ENCODE measurements around the gene VAV1. TPM values are rescaled to one million over a fixed set of nuclear protein-coding genes. Genes with fewer than 3 reads are reported as not detected.
"Not testable (repeated sequence)": the region's sequence is repeated elsewhere in the genome, so short reads cannot be mapped to it uniquely, and the experiment has no call there.

Gene VAV1
- total RNA-seq, 2 donors from 2014 or later, result 111 to 114 TPM

- DNase-seq (no peak), ATAC-seq (replicated peaks in 1 of 2) (no peak)
- H3K36me3 Mint-ChIP-seq (ENCODE audit: insufficient read depth in 2 of 2), result no peaks in the 10 kb centered on the region
- peak overlapping the region; percentile 76 for H3K27ac Mint-ChIP-seq
- peaks cover 0 to 2% of the 10 kb centered on the region in 2 donors for H3K9me3 Mint-ChIP-seq
- H3K4me1 Mint-ChIP-seq (ENCODE audit: low read depth), result peaks cover 36% of the 10 kb centered on the region
- no peak overlapping the region for H3K4me3 Mint-ChIP-seq
- no peaks in the 10 kb centered on the region for H3K27me3 Mint-ChIP-seq (ENCODE audit: low read depth)
Measured at GRCh38 chr19:6866741-6867151, 94.2 kb downstream of the VAV1 start.

DNA sequence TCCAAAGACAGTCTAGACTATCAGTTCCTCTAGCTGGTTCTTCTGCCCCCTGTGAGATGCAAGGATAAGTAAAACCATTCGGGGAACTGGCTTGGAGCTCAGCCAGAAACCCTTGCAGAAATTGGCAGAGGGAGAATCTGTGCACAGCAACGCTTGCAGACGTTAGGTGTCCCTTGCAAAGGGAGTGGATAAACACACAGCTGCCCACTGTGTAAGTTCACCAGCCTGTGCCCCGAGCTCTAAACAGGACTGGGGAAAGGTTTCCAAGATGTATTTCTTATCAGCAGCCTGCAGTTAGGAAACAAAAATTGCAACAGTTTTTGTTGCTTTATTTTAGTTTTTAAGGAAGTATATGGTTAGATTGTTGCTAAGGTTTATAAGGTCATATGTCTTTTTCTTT is 95.8 kb downstream of the VAV1 start:
- DNase-seq (no peak), ATAC-seq (replicated peaks in 1 of 2) (no peak)
- Mint-ChIP-seq H3K4me3 (no peak overlapping the region), H3K36me3 (ENCODE audit: insufficient read depth in 2 of 2) (no peaks in the 10 kb centered on the region), H3K27ac (no peak overlapping the region), H3K9me3 (peaks cover 0 to 3% of the 10 kb centered on the region in 2 donors), H3K4me1 (ENCODE audit: low read depth) (peaks cover 23% of the 10 kb centered on the region), H3K27me3 (ENCODE audit: low read depth) (no peaks in the 10 kb centered on the region)

GRCh38 chr19:6869151-6869882 is 96.8 kb downstream of the VAV1 start:
- not testable (repeated sequence) for H3K27ac Mint-ChIP-seq; H3K36me3 Mint-ChIP-seq (ENCODE audit: insufficient read depth in 2 of 2); H3K27me3 Mint-ChIP-seq (ENCODE audit: low read depth); H3K9me3 Mint-ChIP-seq; ATAC-seq (replicated peaks in 1 of 2); H3K4me3 Mint-ChIP-seq; DNase-seq
- H3K4me1 Mint-ChIP-seq (ENCODE audit: low read depth), result peaks cover 17% of the 10 kb centered on the region

GRCh38 chr19:6873708-6874431 is 101.4 kb downstream of the VAV1 start:
- Mint-ChIP-seq H3K9me3 (peaks cover 0 to 3% of the 10 kb centered on the region in 2 donors), H3K27me3 (ENCODE audit: low read depth) (no peaks in the 10 kb centered on the region)

DNA sequence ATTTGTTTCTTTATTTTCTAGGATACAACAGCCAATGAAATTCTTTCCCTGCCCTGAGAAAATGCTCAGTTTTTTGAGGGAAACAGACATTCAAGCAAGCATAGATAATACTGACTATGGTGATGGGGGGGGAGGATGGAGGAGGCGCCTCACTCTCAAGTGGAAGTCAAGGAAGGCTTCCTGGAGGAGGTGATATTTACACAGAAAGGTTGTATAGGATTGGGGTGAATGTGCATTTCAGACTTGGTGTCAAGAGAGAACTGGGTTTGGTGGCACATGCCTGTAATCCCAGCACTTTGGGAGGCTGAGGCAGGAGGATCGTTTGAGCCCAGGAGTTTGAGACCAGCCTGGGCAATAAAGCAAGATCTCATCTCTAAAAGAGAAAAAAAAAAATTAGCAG is 102.7 kb downstream of the VAV1 start:
- ATAC-seq (replicated peaks in 1 of 2), result no peak
- H3K9me3 Mint-ChIP-seq, result peaks cover 1 to 5% of the 10 kb centered on the region in 2 donors
- no peak overlapping the region for H3K4me3 Mint-ChIP-seq
- H3K27me3 Mint-ChIP-seq (ENCODE audit: low read depth), result no peaks in the 10 kb centered on the region
- no peaks in the 10 kb centered on the region for H3K36me3 Mint-ChIP-seq (ENCODE audit: insufficient read depth in 2 of 2)
- no peak overlapping the region for H3K27ac Mint-ChIP-seq
- no peaks in the 10 kb centered on the region for H3K4me1 Mint-ChIP-seq (ENCODE audit: low read depth)
- DNase-seq, result no peak

More at GRCh38 chr19:6873708-6874431, 101.4 kb downstream of the VAV1 start:
- ATAC-seq (replicated peaks in 1 of 2), result no peak
- no peak for DNase-seq
- Mint-ChIP-seq H3K4me1 (ENCODE audit: low read depth) (no peaks in the 10 kb centered on the region), H3K36me3 (ENCODE audit: insufficient read depth in 2 of 2) (no peaks in the 10 kb centered on the region), H3K27ac (no peak overlapping the region), H3K4me3 (no peak overlapping the region)

DNA sequence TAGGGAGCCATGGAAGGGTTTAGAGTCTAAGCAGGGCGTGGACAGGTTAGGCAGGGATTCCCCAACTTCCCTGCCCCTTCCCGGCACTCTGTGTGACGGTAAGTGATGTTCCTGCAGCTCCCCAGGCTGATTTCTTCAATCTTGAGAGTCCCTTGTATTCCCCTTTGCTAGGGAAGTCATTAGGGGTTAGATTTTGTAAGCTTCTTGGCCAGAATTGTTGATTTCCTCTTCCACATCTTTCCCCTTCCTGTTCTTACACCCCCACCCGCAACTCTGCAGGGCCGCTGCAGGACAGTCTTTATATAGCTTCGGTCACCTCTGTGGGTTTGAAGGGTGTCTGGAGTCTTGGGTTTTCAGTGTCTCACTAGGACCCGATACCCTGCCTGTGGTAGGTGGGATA is 104.2 kb downstream of the VAV1 start:
- peaks cover 1 to 3% of the 10 kb centered on the region in 2 donors for H3K9me3 Mint-ChIP-seq
- H3K27me3 Mint-ChIP-seq (ENCODE audit: low read depth), result no peaks in the 10 kb centered on the region
- no peak for ATAC-seq (replicated peaks in 1 of 2)
- no peaks in the 10 kb centered on the region for H3K36me3 Mint-ChIP-seq (ENCODE audit: insufficient read depth in 2 of 2)
- H3K4me1 Mint-ChIP-seq (ENCODE audit: low read depth), result no peaks in the 10 kb centered on the region
- no peak for DNase-seq
- H3K27ac Mint-ChIP-seq, result no peak overlapping the region
- no peak overlapping the region for H3K4me3 Mint-ChIP-seq

- H3K4me1 Mint-ChIP-seq (ENCODE audit: low read depth), result no peaks in the 10 kb centered on the region
- no peak overlapping the region for H3K27ac Mint-ChIP-seq
- H3K36me3 Mint-ChIP-seq (ENCODE audit: insufficient read depth in 2 of 2), result no peaks in the 10 kb centered on the region
- no peak for ATAC-seq (replicated peaks in 1 of 2)
- no peak for DNase-seq
- H3K9me3 Mint-ChIP-seq, result peaks cover 1 to 2% of the 10 kb centered on the region in 2 donors
- H3K27me3 Mint-ChIP-seq (ENCODE audit: low read depth), result no peaks in the 10 kb centered on the region
- H3K4me3 Mint-ChIP-seq, result no peak overlapping the region
Measured at GRCh38 chr19:6877766-6878165, 105.3 kb downstream of the VAV1 start.

DNA sequence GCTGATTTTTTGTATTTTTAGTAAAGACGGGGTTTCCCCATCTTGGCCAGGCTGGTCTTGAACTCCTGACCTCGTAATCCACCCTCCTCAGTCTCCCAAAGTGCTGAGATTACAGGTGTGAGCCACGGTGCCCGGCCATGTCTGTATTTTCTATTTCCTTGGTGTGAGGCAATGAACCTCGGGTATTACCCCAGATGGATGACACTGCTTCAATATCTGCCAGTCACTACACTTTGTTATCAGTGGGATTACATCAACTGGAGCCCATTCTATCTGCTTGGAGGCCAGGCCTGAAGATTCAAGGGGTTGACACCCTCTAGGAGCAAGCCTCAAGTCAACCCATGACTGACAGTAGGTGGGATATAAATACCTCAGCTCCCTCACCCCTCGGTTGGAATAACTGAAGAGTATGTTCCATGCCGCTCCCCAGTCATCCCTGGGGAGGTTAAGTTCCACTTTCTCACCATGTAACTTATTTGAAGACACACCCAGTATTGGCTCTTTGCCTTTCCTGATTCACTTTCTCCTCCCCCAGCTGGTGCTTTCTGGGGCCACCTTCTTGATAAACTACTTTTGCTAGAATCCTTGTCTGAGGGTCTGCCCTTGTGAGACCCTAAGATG is 113.9 kb downstream of the VAV1 start:
- H3K4me3 Mint-ChIP-seq, result peak overlapping the region in 1 of 2 donors; percentile 64
- H3K27ac Mint-ChIP-seq, result no peak overlapping the region
- DNase-seq, result no peak
- H3K4me1 Mint-ChIP-seq (ENCODE audit: low read depth), result peaks cover 44% of the 10 kb centered on the region
- H3K27me3 Mint-ChIP-seq (ENCODE audit: low read depth), result no peaks in the 10 kb centered on the region
- no peak for ATAC-seq (replicated peaks in 1 of 2)
- H3K9me3 Mint-ChIP-seq, result peaks cover 5% of the 10 kb centered on the region in 2 donors
- peaks cover 10 to 13% of the 10 kb centered on the region in 2 donors for H3K36me3 Mint-ChIP-seq (ENCODE audit: insufficient read depth in 2 of 2)

GRCh38 chr19:6887316-6887715 is 114.8 kb downstream of the VAV1 start, which contains the start of gene ADGRE1:
TSS of gene ADGRE1 (plus strand) at chr19:6887579. CDS start at chr19:6887609, 30 bp downstream.
- ATAC-seq (replicated peaks in 1 of 2), result peak; percentile 77 to 81
- peak within 1 kb of the TSS; percentile 71 for H3K27ac Mint-ChIP-seq
- peak within 1 kb of the TSS; percentile 46 to 64 for H3K4me3 Mint-ChIP-seq
- no peaks in the 10 kb centered on the region for H3K27me3 Mint-ChIP-seq (ENCODE audit: low read depth)
- DNase-seq, result peak; percentile 43 to 54
- H3K4me1 Mint-ChIP-seq (ENCODE audit: low read depth), result peaks cover 53% of the 10 kb centered on the region
- peaks cover 5 to 8% of the 10 kb centered on the region in 2 donors for H3K9me3 Mint-ChIP-seq
- peaks cover 14 to 22% of the 10 kb centered on the region in 2 donors for H3K36me3 Mint-ChIP-seq (ENCODE audit: insufficient read depth in 2 of 2)

DNA sequence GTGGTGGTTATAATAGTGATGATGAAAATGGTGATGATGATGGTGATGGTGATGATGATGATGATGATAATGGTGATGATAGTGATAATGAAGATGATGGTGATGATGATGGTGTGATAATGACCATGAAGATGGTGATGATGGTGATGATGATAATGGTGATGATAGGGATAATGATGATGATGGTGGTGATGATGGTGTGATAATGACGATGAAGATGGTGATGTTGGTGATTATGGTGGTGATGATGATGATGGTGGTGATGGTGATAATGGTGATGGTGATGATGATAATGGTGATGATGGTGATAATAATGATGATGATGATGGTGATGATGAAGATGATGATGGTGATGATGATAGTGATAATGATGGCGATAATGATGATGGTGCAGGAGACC is 116.5 kb downstream of the VAV1 start:
- peaks cover 70% of the 10 kb centered on the region for H3K4me1 Mint-ChIP-seq (ENCODE audit: low read depth)
- no peak overlapping the region for H3K27ac Mint-ChIP-seq
- no peak overlapping the region for H3K4me3 Mint-ChIP-seq
- ATAC-seq (replicated peaks in 1 of 2) (no peak), DNase-seq (no peak)
- no peaks in the 10 kb centered on the region for H3K27me3 Mint-ChIP-seq (ENCODE audit: low read depth)
- peaks cover 5 to 9% of the 10 kb centered on the region in 2 donors for H3K9me3 Mint-ChIP-seq
- peaks cover 21 to 26% of the 10 kb centered on the region in 2 donors for H3K36me3 Mint-ChIP-seq (ENCODE audit: insufficient read depth in 2 of 2)

DNA sequence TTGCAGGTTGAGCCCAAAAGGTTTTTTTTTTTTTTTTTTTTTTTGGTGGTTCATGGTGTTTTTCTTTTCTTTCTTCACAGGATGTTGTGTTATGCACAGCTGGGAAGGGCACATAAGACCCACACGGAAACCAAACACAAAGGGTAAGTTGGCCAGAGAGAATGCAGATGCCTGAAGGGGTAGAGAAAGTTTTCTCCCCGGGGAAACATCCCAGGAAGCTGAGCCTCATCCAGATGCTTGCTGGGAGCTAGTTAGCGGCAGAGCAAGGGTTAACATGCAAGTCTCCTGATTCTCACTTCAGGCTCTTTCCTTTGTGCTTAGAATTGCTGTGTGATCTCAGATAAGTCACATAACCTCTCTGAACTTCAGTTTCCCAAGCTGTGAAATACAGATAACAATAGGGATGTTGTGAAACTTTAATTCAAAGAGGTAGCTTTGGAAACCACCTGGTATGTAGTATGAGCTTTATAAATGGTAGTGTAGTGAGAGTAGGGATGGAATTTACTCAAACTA is 117.9 kb downstream of the VAV1 start:
- H3K27ac Mint-ChIP-seq, result peak overlapping the region; percentile 31
- peaks cover 10 to 18% of the 10 kb centered on the region in 2 donors for H3K9me3 Mint-ChIP-seq
- H3K4me3 Mint-ChIP-seq, result peak overlapping the region; percentile 51 to 58
- H3K4me1 Mint-ChIP-seq (ENCODE audit: low read depth), result peaks cover 76% of the 10 kb centered on the region
- H3K27me3 Mint-ChIP-seq (ENCODE audit: low read depth), result no peaks in the 10 kb centered on the region
- peak; percentile 46 to 47 for ATAC-seq (replicated peaks in 1 of 2)
- no peak for DNase-seq
- H3K36me3 Mint-ChIP-seq (ENCODE audit: insufficient read depth in 2 of 2), result peaks cover 31 to 37% of the 10 kb centered on the region in 2 donors

- peak; percentile 16 to 36 for ATAC-seq (replicated peaks in 1 of 2)
- Mint-ChIP-seq H3K4me1 (ENCODE audit: low read depth) (peaks cover 76% of the 10 kb centered on the region), H3K4me3 (peak overlapping the region; percentile 51 to 58)
Measured at GRCh38 chr19:6890938-6891337, 118.4 kb downstream of the VAV1 start.

More at GRCh38 chr19:6890938-6891337, 118.4 kb downstream of the VAV1 start:
- no peaks in the 10 kb centered on the region for H3K27me3 Mint-ChIP-seq (ENCODE audit: low read depth)
- peak; percentile 43 to 54 for DNase-seq
- H3K36me3 Mint-ChIP-seq (ENCODE audit: insufficient read depth in 2 of 2), result peaks cover 32 to 39% of the 10 kb centered on the region in 2 donors
- peak overlapping the region; percentile 31 for H3K27ac Mint-ChIP-seq
- peaks cover 12 to 18% of the 10 kb centered on the region in 2 donors for H3K9me3 Mint-ChIP-seq

All from activated T-cell treated with anti-CD3 and anti-CD28 coated beads, Interleukin-2, amount 50 U/mL, for 72 hours (primary cell).